ENCODE measurements around the gene SIRPB1. TPM values are rescaled to one million over a fixed set of nuclear protein-coding genes. Genes with fewer than 3 reads are reported as not detected.

SIRPB1 gene
- polyA plus RNA-seq, 2 of the 4 experiments (the other 2 are of a cell fraction): 0.10 to 0.56 TPM

DNA sequence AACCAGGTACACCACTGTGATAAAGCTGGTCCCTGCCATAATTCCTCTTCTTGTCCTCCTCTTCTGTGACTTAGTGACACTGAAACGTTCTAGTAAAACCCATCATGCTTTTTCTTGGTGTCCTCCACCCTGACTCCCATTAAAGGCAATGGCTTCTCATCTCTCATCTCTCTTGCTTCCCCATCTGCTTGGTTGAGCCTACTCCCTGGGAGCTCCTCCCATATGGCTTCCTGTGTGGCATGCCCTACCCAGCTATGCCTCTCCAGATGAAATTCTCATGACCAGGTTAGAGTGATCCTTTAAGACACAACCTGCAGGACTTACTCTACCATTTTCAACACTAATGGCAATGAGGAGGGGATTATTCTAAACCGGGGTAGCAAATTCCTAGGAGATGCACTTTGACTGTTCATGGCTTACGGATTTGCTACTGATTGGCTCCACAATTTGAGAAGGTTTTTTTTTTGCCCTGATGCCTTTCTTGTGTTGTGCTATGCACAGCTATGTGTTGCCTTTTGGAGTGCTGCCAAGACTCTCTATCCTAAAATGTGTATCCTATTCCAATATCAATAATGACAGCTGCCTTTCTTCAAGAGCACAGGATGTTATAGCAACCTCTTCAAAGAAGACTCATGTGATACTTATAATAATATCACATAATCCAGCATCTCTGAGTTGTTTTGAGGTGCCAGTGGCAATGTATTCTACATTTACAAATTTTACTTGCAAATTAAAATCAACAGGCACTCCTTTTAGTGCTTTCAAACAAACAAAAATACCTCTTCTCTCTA is 31.7 kb upstream of the SIRPB1 start:
- WGBS (ENCODE audit: missing lambda C conversion rate): 18% methylated on average over 3 of the region's 3 CpGs
- Histone ChIP-seq H3K27ac (no peak overlapping the region), H3K4me2 (no peak overlapping the region), H3K4me1 (no peaks in the 10 kb centered on the region), H3K4me3 (no peak overlapping the region), H3K9me3 (no peaks in the 10 kb centered on the region)
- TF ChIP-seq GATA3 (IDR thresholded peaks at IDR 0.05; ENCODE audit: borderline replicate concordance): no peak
- TF ChIP-seq PHF8 (IDR thresholded peaks at IDR 0.05; ENCODE audit: borderline replicate concordance, low read depth): no peak
- no peak for TF ChIP-seq RARB (CRISPR knock-in tag; IDR thresholded peaks at IDR 0.05)
- TF ChIP-seq, protein P1, sequence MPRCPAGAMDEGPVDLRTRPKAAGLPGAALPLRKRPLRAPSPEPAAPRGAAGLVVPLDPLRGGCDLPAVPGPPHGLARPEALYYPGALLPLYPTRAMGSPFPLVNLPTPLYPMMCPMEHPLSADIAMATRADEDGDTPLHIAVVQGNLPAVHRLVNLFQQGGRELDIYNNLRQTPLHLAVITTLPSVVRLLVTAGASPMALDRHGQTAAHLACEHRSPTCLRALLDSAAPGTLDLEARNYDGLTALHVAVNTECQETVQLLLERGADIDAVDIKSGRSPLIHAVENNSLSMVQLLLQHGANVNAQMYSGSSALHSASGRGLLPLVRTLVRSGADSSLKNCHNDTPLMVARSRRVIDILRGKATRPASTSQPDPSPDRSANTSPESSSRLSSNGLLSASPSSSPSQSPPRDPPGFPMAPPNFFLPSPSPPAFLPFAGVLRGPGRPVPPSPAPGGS (IDR thresholded peaks at IDR 0.05): no peak
- no peak for TF ChIP-seq HEYL (CRISPR knock-in tag; IDR thresholded peaks at IDR 0.05)
- FAIRE-seq (no peak), ATAC-seq (0 out of 6 replicates have a peak, but pooled peaks of 1 of the 2 experiments have one; percentile 34), DNase-seq (ENCODE audit: low read depth in 1 of 2, low spot score in 1 of 2) (no peak)
- ChIA-PET CTCF (no interaction called here), POLR2A (no interaction called here)

- no peak for ATAC-seq
- WGBS (ENCODE audit: missing lambda C conversion rate): 21% methylated on average over 5 of the region's 5 CpGs
- Histone ChIP-seq H3K9me3 (no peaks in the 10 kb centered on the region), H3K4me2 (no peak overlapping the region), H3K4me3 (no peak overlapping the region), H3K4me1 (no peaks in the 10 kb centered on the region), H3K27ac (no peak overlapping the region)
- TF ChIP-seq HOXB13 (CRISPR knock-in tag; IDR thresholded peaks at IDR 0.05; ENCODE audit: low read depth): no peak
- no peak for TF ChIP-seq TFCP2L1 (CRISPR knock-in tag; IDR thresholded peaks at IDR 0.05)
- TF ChIP-seq ESRRA (IDR thresholded peaks at IDR 0.05; ENCODE audit: borderline replicate concordance, low read length): no peak
- TF ChIP-seq EHMT2 (IDR thresholded peaks at IDR 0.05; ENCODE audit: low read depth): no peak
- no peak for TF ChIP-seq EHF (CRISPR knock-in tag; IDR thresholded peaks at IDR 0.05)
- no peak for TF ChIP-seq HDAC2 (IDR thresholded peaks at IDR 0.05)
- TF ChIP-seq ELK1 (IDR thresholded peaks at IDR 0.05; ENCODE audit: low read depth, low read length): no peak
- no peak for TF ChIP-seq MAZ (IDR thresholded peaks at IDR 0.05; ENCODE audit: borderline replicate concordance, low read depth, low read length)
- no peak for TF ChIP-seq CHD4 (IDR thresholded peaks at IDR 0.05; ENCODE audit: borderline replicate concordance)
- POLR2A ChIA-PET: no interaction called here
- FAIRE-seq: no peak
- CTCF ChIA-PET: no interaction called here
- DNase-seq (ENCODE audit: low read depth in 1 of 2, low spot score in 1 of 2): no peak
These were observed 28.3 kb upstream of the SIRPB1 start for GRCh38 chr20:1648101-1648500.

- DNase-seq (ENCODE audit: low read depth in 1 of 2, low spot score in 1 of 2) (no peak), FAIRE-seq (no peak), ATAC-seq (no peak)
- 63% methylated on average over 3 of the region's 3 CpGs for WGBS (ENCODE audit: missing lambda C conversion rate)
- ChIA-PET POLR2A (no interaction called here), CTCF (interaction anchor here (1.0 kb wide), 1 partner anchor 144 kb away, joined by 3 read pairs; no protein-coding TSS in a partner anchor)
- TF ChIP-seq RAD21 (conservative IDR thresholded peaks at IDR 0.05 in 1 of 2, IDR thresholded peaks at IDR 0.05 in 1 of 2) (no peak), NR3C1 (IDR thresholded peaks at IDR 0.05) (no peak), HEYL (CRISPR knock-in tag; IDR thresholded peaks at IDR 0.05) (no peak), SMC3 (IDR thresholded peaks at IDR 0.05) (no peak), EHMT2 (IDR thresholded peaks at IDR 0.05; ENCODE audit: low read depth) (no peak), BHLHE40 (IDR thresholded peaks at IDR 0.05; ENCODE audit: low read depth, low read length) (no peak), ZC3H11A (IDR thresholded peaks at IDR 0.05) (no peak), HDAC2 (IDR thresholded peaks at IDR 0.05) (no peak), EP300 (IDR thresholded peaks at IDR 0.05) (no peak), HOXB5 (CRISPR knock-in tag; IDR thresholded peaks at IDR 0.05) (no peak), ZSCAN20 (CRISPR knock-in tag; IDR thresholded peaks at IDR 0.05) (no peak), CEBPB (IDR thresholded peaks at IDR 0.05) (no peak), POLR2A (IDR thresholded peaks at IDR 0.05; ENCODE audit: low read length) (no peak)
- TF ChIP-seq, protein P2, sequence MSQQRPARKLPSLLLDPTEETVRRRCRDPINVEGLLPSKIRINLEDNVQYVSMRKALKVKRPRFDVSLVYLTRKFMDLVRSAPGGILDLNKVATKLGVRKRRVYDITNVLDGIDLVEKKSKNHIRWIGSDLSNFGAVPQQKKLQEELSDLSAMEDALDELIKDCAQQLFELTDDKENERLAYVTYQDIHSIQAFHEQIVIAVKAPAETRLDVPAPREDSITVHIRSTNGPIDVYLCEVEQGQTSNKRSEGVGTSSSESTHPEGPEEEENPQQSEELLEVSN (IDR thresholded peaks at IDR 0.05; ENCODE audit: borderline replicate concordance, low read depth): no peak
- TF ChIP-seq, protein P1 (IDR thresholded peaks at IDR 0.05): no peak
- H3K9me3 ChIP-seq: no peaks in the 10 kb centered on the region; the same call in 2 of the 3 replicates
- no peak overlapping the region for H3K4me3 ChIP-seq
- H3K4me2 ChIP-seq: no peak overlapping the region
- H3K4me1 ChIP-seq: no peaks in the 10 kb centered on the region
- H3K27ac ChIP-seq: no peak overlapping the region
These were observed 27.2 kb upstream of the SIRPB1 start for GRCh38 chr20:1646975-1647431.

Data from A549 (cell line).